IPS DF 4.7 (cell line): ENCODE measurements around the gene GCDH.
A peak's percentile ranks its signal among the peaks of the same experiment; 100 is the strongest.
"Not testable (repeated sequence)": the region's sequence is repeated elsewhere in the genome, so short reads cannot be mapped to it uniquely, and the experiment has no call there.

Experiments
- DNase-seq: peaks from one replicate; pipeline ENCODE4 v3.0.0-alpha.2; 2013; ENCODE audit warnings: low spot score; ENCODE audit errors: extremely low read depth

Gene GCDH

GRCh38 chr19:12872941-12873890, 17.7 kb upstream of the GCDH start:
- DNase-seq: no peak

GRCh38 chr19:12873891-12874745, 16.8 kb upstream of the GCDH start:
- no peak for DNase-seq

GRCh38 chr19:12875086-12875485, 15.9 kb upstream of the GCDH start:
- no peak for DNase-seq

- DNase-seq: no peak
Measured at GRCh38 chr19:12880551-12881171, 10.3 kb upstream of the GCDH start.

- no peak for DNase-seq
Measured at GRCh38 chr19:12881172-12881808, 9.7 kb upstream of the GCDH start, which contains the start of gene DNASE2. TSS of gene DNASE2 (minus strand) at chr19:12881449. CDS start at chr19:12881375, 74 bp downstream.

GRCh38 chr19:12882589-12882988, 8.4 kb upstream of the GCDH start:
- DNase-seq: no peak

GRCh38 chr19:12884202-12884601, 6.8 kb upstream of the GCDH start:
- DNase-seq: no peak

GRCh38 chr19:12884627-12884925, 6.4 kb upstream of the GCDH start:
- no peak for DNase-seq

- DNase-seq: peak; percentile 96
Measured at GRCh38 chr19:12884926-12885748, 5.8 kb upstream of the GCDH start.

- no peak for DNase-seq
Measured at GRCh38 chr19:12885749-12886650, 5.0 kb upstream of the GCDH start.

GRCh38 chr19:12886651-12886968, 4.3 kb upstream of the GCDH start:
- no peak for DNase-seq

- DNase-seq: no peak
Measured at GRCh38 chr19:12886969-12887747, 3.8 kb upstream of the GCDH start, which contains the start of gene KLF1. TSS of gene KLF1 (minus strand) at chr19:12887201. CDS start at chr19:12887140, 61 bp downstream.

- DNase-seq: no peak
Measured at GRCh38 chr19:12888006-12888603, 2.9 kb upstream of the GCDH start.

GRCh38 chr19:12890299-12890786, 617 bp upstream of the GCDH start:
- DNase-seq: not testable (repeated sequence)

- DNase-seq: no peak
Measured at GRCh38 chr19:12891553-12892021, 627 bp downstream of the GCDH start.

GRCh38 chr19:12893582-12893981, 2.6 kb downstream of the GCDH start:
- DNase-seq: no peak

- DNase-seq: no peak
Measured at GRCh38 chr19:12896460-12896859, 5.5 kb downstream of the GCDH start.
